Esophagus mucosa (tissue), 1 donor: Measurements from ENCODE around the gene MPP1. TPM values are rescaled to one million over a fixed set of nuclear protein-coding genes. Genes with fewer than 3 reads are reported as not detected.

Experiments
- ATAC-seq: fragments of 200-7000 bp; cut with Tn5 transposase; one replicate; pipeline ENCODE4 v1.9.1; 2020
- total RNA-seq: library from RNA; stranded (reverse); gene quantifications from one replicate; pipeline ENCODE4 v1.2.4, GENCODE V29; 2023
- donor health status: DM: yes; HTN: yes; CAD: no.

Gene MPP1
- total RNA-seq, 1 donor from 2014 or later, result 6.3 TPM

- peak; percentile 97 for ATAC-seq
Measured at GRCh38 chrX:154775419-154776349, 29.6 kb downstream of the MPP1 start.

DNA sequence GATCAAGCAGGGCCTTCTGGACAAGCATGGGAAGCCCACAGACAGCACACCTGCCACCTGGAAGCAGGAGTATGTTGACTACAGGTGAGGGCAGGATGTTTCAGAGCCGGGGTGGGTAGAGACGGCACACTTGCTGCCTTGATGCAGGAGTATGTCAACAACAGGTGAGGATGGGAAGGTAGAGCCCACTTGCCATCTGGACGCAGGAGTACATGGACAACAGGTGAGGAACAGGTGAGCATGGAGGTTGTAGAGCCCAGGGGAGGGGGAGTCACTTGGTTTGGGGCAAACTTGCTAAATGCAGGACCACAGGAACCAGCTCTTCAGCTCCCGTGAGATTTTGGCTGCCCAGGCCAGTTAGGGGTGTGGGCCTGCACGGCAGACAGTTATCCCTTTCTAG, 30.7 kb downstream of the MPP1 start:
- no peak for ATAC-seq

GRCh38 chrX:154762537-154763296, 42.6 kb downstream of the MPP1 start, which contains the start of gene DKC1:
Gene DKC1, plus strand, starts transcription at chrX:154762864. Its CDS starts 102 bp downstream, at chrX:154762966.
- ATAC-seq, result peak; percentile 97

DNA sequence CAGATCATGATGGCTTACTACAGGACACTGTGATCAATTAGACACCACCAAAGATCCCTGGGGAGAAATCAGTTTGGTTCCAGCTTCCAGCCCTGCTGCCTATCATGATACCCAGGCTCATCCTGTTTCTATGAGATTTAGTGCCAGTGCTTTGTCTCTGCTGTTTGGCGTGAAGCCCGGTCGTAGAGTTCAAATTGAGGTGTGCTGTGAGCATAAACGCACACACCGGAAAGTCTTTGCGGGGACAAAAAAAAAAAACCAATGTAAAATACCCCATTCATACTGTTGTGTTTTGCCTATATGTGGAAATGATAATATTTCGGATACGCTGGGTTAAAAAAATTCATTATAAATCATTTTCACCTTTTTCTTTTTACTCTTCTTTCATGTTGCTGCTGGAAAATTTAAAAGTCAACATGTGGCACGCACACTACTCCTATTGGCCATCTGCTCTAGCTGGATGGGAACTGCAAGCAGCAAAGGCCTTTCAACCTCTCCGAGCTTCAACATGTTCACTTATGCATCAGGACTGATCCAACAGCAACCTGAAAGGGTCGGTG, 43.2 kb downstream of the MPP1 start:
- no peak for ATAC-seq

DNA sequence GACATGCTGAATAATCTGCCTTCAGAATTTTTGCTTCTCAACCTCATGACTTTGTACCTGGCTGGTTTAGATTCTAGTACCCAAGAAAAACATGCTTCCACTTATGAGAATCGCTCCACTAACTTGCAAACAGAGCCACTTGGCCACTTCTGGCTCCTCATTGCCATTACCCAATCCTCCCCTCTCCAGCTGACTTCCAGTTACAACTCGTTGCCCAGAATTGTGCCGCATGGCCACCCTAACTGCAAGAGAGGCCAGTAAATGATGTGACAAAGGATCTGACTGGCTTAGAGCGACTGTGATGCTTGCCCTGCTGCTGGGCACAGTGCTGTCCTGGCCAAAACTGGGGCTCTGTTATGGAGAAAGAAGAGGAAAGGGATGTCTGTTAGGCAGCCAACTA, 46.6 kb downstream of the MPP1 start:
- no peak for ATAC-seq

GRCh38 chrX:154751669-154752271, 53.5 kb downstream of the MPP1 start:
- no peak for ATAC-seq

- no peak for ATAC-seq
Measured at GRCh38 chrX:154751203-154751668, 54.0 kb downstream of the MPP1 start.

- peak; percentile 54 for ATAC-seq
Measured at GRCh38 chrX:154750301-154751202, 54.7 kb downstream of the MPP1 start, which contains the start of gene GAB3. Gene GAB3, minus strand, starts transcription at chrX:154751077. Its CDS starts 52 bp downstream, at chrX:154751025.

DNA sequence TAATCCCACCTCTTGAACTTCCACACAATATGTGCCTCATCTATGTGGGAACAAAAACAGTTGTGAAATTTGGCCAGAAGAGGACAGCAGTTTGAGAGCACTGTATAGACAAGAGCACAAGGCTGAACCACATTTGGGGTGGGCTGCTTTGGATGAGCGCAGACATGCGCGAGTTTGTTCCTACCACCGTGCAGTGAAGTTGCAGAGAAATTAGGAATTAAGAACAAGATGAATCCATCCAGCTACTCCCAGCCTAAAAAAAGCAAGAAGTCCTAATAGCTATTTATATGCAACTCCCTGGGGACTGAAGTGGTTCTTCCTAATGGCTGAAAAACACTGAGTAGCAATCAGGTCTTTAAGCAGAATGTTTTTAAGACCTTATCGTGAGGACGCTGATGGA, 55.4 kb downstream of the MPP1 start:
- ATAC-seq, result no peak

- peak; percentile 79 for ATAC-seq
Measured at GRCh38 chrX:154748712-154749339, 56.5 kb downstream of the MPP1 start.

DNA sequence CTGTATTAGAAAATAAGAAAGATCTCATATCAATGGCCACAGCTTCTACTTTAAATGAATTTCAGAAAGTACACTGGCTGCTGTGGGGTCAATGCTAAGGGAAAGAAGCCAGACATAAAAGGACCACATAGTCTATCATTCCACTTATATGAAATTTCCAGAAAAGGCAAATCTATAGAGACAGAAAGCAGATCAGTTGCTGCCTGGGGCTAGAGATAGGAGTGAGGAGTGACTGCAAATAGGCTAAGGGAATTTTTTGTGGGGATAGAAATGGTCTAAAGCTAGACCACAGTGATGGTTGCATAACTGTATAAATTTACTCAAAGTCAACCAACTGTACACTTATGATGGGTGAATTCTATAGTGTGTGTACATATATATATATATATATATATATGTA, 62.7 kb downstream of the MPP1 start:
- no peak for ATAC-seq

DNA sequence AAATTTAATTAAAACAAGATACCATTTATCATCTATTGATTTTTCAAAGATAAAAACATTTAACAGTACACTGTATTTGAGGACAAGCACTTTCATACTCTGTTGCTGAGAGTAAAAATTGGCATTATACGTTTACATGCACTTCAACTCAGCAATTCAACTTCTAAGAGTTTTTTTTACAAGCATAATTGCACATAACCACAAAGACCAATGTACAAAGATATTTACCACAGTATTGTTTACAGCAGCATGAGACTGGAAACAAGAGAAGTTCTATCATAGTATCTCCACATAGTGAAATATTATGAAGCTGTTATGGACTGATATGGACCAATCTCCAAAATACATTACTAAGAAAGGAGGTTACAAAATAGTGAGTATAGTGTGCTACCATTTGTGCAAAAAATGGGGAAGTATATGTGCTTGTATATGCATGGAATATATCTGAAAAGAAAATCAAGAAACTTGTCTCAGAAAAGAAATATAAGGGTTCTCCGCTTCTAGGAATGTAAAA, 65.3 kb downstream of the MPP1 start:
- ATAC-seq, result no peak

DNA sequence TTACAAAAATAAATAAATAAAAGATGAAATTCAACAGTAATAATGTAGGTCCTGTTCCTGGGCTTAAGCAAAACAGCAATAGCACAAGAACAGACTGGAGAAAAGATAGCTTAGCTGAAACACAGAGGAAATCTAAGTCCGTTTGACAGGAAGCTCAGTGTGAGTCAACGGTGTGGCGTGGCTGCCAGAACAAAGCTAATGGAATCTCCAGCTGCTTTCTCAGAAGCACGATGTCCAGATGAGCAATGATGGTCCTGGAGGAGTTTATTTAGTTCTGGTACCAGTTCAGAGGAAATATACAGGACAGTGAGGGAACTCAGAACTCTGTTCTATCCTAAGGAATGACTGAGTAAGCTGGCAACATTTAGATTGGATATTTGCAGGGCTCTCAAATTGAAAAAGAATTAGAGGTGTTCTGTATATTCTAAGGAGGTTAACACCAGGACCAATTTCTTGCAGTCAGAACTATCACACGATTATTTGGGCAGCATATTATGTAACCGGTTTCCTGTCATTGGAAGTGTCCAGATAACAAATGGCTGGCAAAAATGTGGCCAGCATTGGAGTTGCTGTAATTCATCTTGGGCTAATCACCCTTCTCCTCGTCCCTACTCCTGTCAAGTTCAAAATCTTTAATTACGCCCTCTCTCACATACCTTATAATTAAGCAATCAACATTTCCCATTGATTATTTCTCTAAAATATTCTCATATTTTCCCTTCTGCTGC, 67.1 kb downstream of the MPP1 start:
- peak; percentile 55 for ATAC-seq

DNA sequence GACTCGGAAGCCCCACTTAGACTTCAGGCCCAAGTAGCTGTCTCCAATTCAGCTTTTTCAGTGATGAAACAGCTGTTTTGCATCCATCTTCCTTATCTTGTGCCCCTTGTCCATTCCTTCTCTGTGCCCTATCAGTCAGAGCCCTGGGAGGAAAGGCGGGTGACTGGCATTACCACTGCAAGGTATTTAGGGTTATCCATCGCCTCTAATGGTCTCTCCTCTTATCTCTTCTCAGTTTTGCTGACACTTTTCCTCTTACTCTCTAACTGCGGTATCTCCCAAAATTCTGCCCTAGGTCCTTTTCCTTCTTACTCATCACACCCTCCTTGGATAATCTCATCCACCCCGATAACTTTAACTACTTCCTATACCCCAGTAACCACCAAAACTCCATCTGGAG, 68.1 kb downstream of the MPP1 start:
- no peak for ATAC-seq

- no peak for ATAC-seq
Measured at GRCh38 chrX:154735695-154736393, 69.4 kb downstream of the MPP1 start.

GRCh38 chrX:154734061-154734781, 71.1 kb downstream of the MPP1 start:
- peak; percentile 14 for ATAC-seq

DNA sequence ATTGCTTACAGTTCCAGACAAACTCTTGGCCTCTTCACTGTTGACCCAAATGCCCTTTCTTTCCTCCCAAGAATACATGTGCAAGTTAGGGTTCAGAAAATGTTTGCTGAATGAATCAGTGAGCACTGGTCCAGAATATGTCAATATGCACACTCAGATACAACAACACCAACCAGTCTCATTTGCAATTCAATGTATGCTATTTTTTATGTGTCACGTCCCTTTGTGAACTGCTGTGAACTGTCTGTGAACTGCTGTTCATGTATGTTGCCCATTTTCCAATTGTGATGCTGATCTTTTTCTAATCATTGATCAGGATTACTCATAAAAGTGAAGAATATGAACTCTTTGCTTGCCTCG, 72.2 kb downstream of the MPP1 start:
- no peak for ATAC-seq

- ATAC-seq, result no peak
Measured at GRCh38 chrX:154732421-154733065, 72.7 kb downstream of the MPP1 start.
